ENCODE data around the gene F2. TPM values are rescaled to one million over a fixed set of nuclear protein-coding genes. Genes with fewer than 3 reads are reported as not detected.

The F2 gene
- total RNA-seq, 4 donors from 2014 or later: 0.41 to 0.48 TPM; not detected in 2

DNA sequence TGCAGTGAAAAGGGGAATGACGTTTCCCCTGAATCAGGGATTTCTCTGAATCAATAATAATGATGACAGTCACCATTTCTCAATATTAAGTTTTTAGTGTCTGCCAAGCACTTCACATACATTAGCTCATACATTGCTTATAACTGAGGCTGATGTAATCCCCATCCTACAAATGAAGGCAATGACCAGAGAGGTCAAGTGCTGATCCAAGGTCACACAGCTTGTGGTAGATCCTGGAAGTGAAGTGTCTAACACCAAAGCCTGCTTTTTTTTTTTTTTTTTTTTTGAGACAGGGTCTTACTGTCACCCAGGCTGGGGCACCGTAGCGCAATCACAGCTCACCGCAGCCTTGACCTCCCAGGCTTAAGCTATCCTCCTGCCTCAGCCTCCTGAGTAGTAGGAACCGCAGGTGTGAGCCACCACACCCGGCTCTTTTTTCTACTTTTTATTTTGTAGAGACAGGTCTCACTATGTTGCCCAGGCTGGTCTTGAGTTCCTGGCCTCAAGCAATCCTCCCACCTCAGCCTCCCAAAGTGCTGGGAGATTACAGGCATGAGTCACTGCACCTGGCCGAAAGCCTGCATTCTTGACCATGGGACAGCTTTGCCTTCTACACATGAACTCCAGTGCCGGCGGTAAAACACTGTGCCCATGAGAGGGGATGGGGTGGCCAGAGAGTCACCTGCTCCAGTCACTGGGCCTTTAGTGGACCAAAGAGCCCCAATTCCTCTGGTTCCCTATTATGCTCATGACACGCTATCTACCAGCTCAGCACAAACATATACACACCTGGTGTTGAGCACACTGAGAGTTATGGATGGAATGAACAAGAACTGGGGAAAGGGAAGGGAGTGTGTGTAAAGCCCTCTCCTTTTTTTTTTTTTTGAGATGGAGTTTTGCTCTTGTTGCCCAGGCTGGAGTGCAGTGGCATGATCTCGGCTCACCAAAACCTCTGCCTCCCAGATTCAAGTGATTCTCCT, 36.0 kb upstream of the F2 start:
- peaks cover 0 to 57% (median 26%) of the 10 kb centered on the region in 4 donors for H3K36me3 ChIP-seq
- peak overlapping the region in 1 of 4 donors; percentile 37 for H3K27ac ChIP-seq
- in situ Hi-C loops (cut with MboI; ENCODE audit: low pct_ligation_motif_present in 1 of 4, low pct_unique_long_range_greater_than_20kb in 1 of 4, low sequenced_read_pairs in 3 of 4): no loop called here
- intact Hi-C loops (cut with DNase I; ENCODE audit: low total_unique reads): no loop called here
- H3K9me3 ChIP-seq: no peaks in the 10 kb centered on the region
- peaks cover 0 to 6% (median 1%) of the 10 kb centered on the region in 4 donors for H3K4me1 ChIP-seq
- no peaks in the 10 kb centered on the region for H3K27me3 ChIP-seq
- no peak for DNase-seq
- no peak overlapping the region for H3K4me3 ChIP-seq
- WGBS, 2 donors (ENCODE audit: low coverage in 1 of 2): 76 to 96% methylated on average over 3 to 11 of the region's 11 CpGs
- TF ChIP-seq EP300 (IDR thresholded peaks at IDR 0.05; ENCODE audit: low read depth): no peak
- TF ChIP-seq POLR2A (IDR thresholded peaks at IDR 0.05): no peak
- TF ChIP-seq POLR2AphosphoS5 (IDR thresholded peaks at IDR 0.05): no peak
- no peak for TF ChIP-seq CTCF (IDR thresholded peaks at IDR 0.05)

GRCh38 chr11:46684367-46684766, 34.6 kb upstream of the F2 start:
- Histone ChIP-seq H3K36me3 (peaks cover 0 to 45% (median 22%) of the 10 kb centered on the region in 4 donors), H3K4me1 (peaks cover 0 to 8% (median 1%) of the 10 kb centered on the region in 4 donors), H3K9me3 (no peaks in the 10 kb centered on the region), H3K27me3 (no peaks in the 10 kb centered on the region), H3K4me3 (no peak overlapping the region), H3K27ac (peak overlapping the region in 1 of 4 donors; percentile 13)
- WGBS, 2 donors (ENCODE audit: low coverage in 1 of 2): 59 to 60% methylated on average over 3 of the region's 3 CpGs
- no peak for DNase-seq
- TF ChIP-seq POLR2A (IDR thresholded peaks at IDR 0.05) (no peak), POLR2AphosphoS5 (IDR thresholded peaks at IDR 0.05) (no peak), EP300 (IDR thresholded peaks at IDR 0.05; ENCODE audit: low read depth) (no peak)
- in situ Hi-C loops (cut with MboI; ENCODE audit: low pct_ligation_motif_present in 1 of 4, low pct_unique_long_range_greater_than_20kb in 1 of 4, low sequenced_read_pairs in 3 of 4) (no loop called here), intact Hi-C loops (cut with DNase I; ENCODE audit: low total_unique reads) (no loop called here)

- TF ChIP-seq POLR2AphosphoS5 (IDR thresholded peaks at IDR 0.05) (no peak), CTCF (IDR thresholded peaks at IDR 0.05) (no peak), EP300 (IDR thresholded peaks at IDR 0.05; ENCODE audit: low read depth) (no peak), POLR2A (IDR thresholded peaks at IDR 0.05) (no peak)
- Histone ChIP-seq H3K4me3 (no peak overlapping the region), H3K4me1 (peaks cover 0 to 8% (median 1%) of the 10 kb centered on the region in 4 donors), H3K36me3 (peaks cover 0 to 19% (median 9%) of the 10 kb centered on the region in 4 donors), H3K27ac (peak overlapping the region; percentile 16 to 48 (median 26)), H3K27me3 (no peaks in the 10 kb centered on the region), H3K9me3 (no peaks in the 10 kb centered on the region)
- DNase-seq: no peak
- intact Hi-C loops (cut with DNase I; ENCODE audit: low total_unique reads): no loop called here
- in situ Hi-C loops (cut with MboI; ENCODE audit: low pct_ligation_motif_present in 1 of 4, low pct_unique_long_range_greater_than_20kb in 1 of 4, low sequenced_read_pairs in 3 of 4): no loop called here
- WGBS, 2 donors (ENCODE audit: low coverage in 1 of 2): 84 to 100% methylated on average over 1 to 15 of the region's 15 CpGs
Observed at GRCh38 chr11:46686886-46687795, 31.9 kb upstream of the F2 start.

DNA sequence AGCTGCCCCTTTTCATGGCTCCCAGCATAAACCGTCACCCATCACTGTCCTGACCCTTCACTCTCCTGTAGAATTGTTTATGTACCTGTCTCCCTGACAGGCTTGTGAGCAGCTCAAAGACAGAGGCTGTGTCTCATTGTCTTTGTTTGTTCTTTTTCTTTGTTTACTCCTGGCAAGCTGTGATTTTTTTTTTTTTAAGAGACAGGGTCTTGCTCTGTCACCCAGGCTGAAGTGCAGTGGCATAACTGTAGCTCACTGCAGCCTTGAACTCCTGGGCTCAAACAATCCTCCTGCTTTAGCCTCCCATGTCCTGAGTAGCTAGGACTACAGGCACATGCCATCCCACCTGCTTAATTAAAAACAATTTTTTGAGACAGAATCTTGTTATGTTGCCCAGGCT, 28.3 kb upstream of the F2 start:
- 100% methylated on average over 1 of the region's 1 CpG for WGBS, 2 donors (ENCODE audit: low coverage in 1 of 2)

More for the DNA sequence above, 28.3 kb upstream of the F2 start:
- intact Hi-C loops (cut with DNase I; ENCODE audit: low total_unique reads): no loop called here
- Histone ChIP-seq H3K4me1 (peaks cover 0 to 9% (median 0%) of the 10 kb centered on the region in 4 donors), H3K27me3 (no peaks in the 10 kb centered on the region), H3K36me3 (peaks cover 0 to 36% (median 15%) of the 10 kb centered on the region in 4 donors), H3K4me3 (no peak overlapping the region), H3K27ac (no peak overlapping the region), H3K9me3 (no peaks in the 10 kb centered on the region)
- DNase-seq: no peak
- in situ Hi-C loops (cut with MboI; ENCODE audit: low pct_ligation_motif_present in 1 of 4, low pct_unique_long_range_greater_than_20kb in 1 of 4, low sequenced_read_pairs in 3 of 4): no loop called here
- TF ChIP-seq CTCF (IDR thresholded peaks at IDR 0.05) (no peak), POLR2A (IDR thresholded peaks at IDR 0.05) (no peak), POLR2AphosphoS5 (IDR thresholded peaks at IDR 0.05) (no peak), EP300 (IDR thresholded peaks at IDR 0.05; ENCODE audit: low read depth) (no peak)

Data from transverse colon (tissue), 4 donors.